ENCODE results near the gene ADSS1.
A peak's percentile ranks its signal among the peaks of the same experiment; 100 is the strongest.

ADSS1 gene

GRCh38 chr14:104734051-104734587 lies 10.1 kb downstream of the ADSS1 start:
- no peak overlapping the region for H3K4me3 ChIP-seq (ENCODE audit: low read length in 2 of 2)
- no peak overlapping the region for H3K27ac ChIP-seq (ENCODE audit: low read depth in 2 of 2, low read length in 2 of 2)
- no peaks in the 10 kb centered on the region for H3K9me3 ChIP-seq (ENCODE audit: control insufficient read depth in 2 of 2, low read length in 2 of 2)
- H3K4me1 ChIP-seq (ENCODE audit: control insufficient read depth in 2 of 2, insufficient read depth in 2 of 2, low read length in 2 of 2), result peaks cover 20 to 23% of the 10 kb centered on the region in 2 donors
- H3K9ac ChIP-seq (ENCODE audit: low read depth in 1 of 2, low read length in 2 of 2), result no peak overlapping the region
- no peaks in the 10 kb centered on the region for H3K36me3 ChIP-seq (ENCODE audit: control insufficient read depth in 2 of 2, insufficient read depth in 2 of 2, low read length in 2 of 2)
- H3K27me3 ChIP-seq (ENCODE audit: control insufficient read depth in 2 of 2, insufficient read depth in 2 of 2, low read length in 2 of 2), result no peaks in the 10 kb centered on the region

DNA sequence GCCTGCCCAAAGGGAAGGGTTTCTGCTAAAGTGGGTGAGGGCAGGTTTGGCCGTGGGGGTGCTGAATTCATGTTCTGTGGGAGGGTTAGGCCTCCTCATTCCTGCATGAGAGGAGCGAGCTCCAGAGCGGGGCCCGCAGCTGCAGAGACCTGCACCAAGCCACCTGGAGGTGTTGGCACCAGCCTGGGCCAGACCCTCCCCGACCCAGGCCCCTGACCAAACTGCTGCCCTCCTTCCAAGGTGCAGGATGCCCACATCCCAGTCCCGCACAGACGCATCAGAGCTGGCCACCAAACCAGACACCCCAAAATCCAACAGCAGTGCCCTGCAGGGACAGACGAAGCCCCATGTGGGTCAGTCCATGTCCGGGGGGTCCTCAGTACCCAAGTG lies 10.6 kb downstream of the ADSS1 start:
- no peaks in the 10 kb centered on the region for H3K27me3 ChIP-seq (ENCODE audit: control insufficient read depth in 2 of 2, insufficient read depth in 2 of 2, low read length in 2 of 2)
- no peaks in the 10 kb centered on the region for H3K9me3 ChIP-seq (ENCODE audit: control insufficient read depth in 2 of 2, low read length in 2 of 2)
- H3K27ac ChIP-seq (ENCODE audit: low read depth in 2 of 2, low read length in 2 of 2), result no peak overlapping the region
- peaks cover 20 to 23% of the 10 kb centered on the region in 2 donors for H3K4me1 ChIP-seq (ENCODE audit: control insufficient read depth in 2 of 2, insufficient read depth in 2 of 2, low read length in 2 of 2)
- no peak overlapping the region for H3K4me3 ChIP-seq (ENCODE audit: low read length in 2 of 2)
- H3K36me3 ChIP-seq (ENCODE audit: control insufficient read depth in 2 of 2, insufficient read depth in 2 of 2, low read length in 2 of 2), result no peaks in the 10 kb centered on the region
- no peak overlapping the region for H3K9ac ChIP-seq (ENCODE audit: low read depth in 1 of 2, low read length in 2 of 2)

GRCh38 chr14:104734991-104735779 lies 11.2 kb downstream of the ADSS1 start:
- Histone ChIP-seq H3K4me3 (ENCODE audit: low read length in 2 of 2) (no peak overlapping the region), H3K27me3 (ENCODE audit: control insufficient read depth in 2 of 2, insufficient read depth in 2 of 2, low read length in 2 of 2) (no peaks in the 10 kb centered on the region), H3K4me1 (ENCODE audit: control insufficient read depth in 2 of 2, insufficient read depth in 2 of 2, low read length in 2 of 2) (peaks cover 20 to 23% of the 10 kb centered on the region in 2 donors), H3K9ac (ENCODE audit: low read depth in 1 of 2, low read length in 2 of 2) (no peak overlapping the region), H3K27ac (ENCODE audit: low read depth in 2 of 2, low read length in 2 of 2) (no peak overlapping the region), H3K9me3 (ENCODE audit: control insufficient read depth in 2 of 2, low read length in 2 of 2) (no peaks in the 10 kb centered on the region), H3K36me3 (ENCODE audit: control insufficient read depth in 2 of 2, insufficient read depth in 2 of 2, low read length in 2 of 2) (no peaks in the 10 kb centered on the region)

GRCh38 chr14:104735830-104736642 lies 12.0 kb downstream of the ADSS1 start:
- no peaks in the 10 kb centered on the region for H3K36me3 ChIP-seq (ENCODE audit: control insufficient read depth in 2 of 2, insufficient read depth in 2 of 2, low read length in 2 of 2)
- H3K27ac ChIP-seq (ENCODE audit: low read depth in 2 of 2, low read length in 2 of 2), result peak overlapping the region in 1 of 2 donors; percentile 38
- H3K9me3 ChIP-seq (ENCODE audit: control insufficient read depth in 2 of 2, low read length in 2 of 2), result no peaks in the 10 kb centered on the region
- peaks cover 20 to 23% of the 10 kb centered on the region in 2 donors for H3K4me1 ChIP-seq (ENCODE audit: control insufficient read depth in 2 of 2, insufficient read depth in 2 of 2, low read length in 2 of 2)
- H3K9ac ChIP-seq (ENCODE audit: low read depth in 1 of 2, low read length in 2 of 2), result no peak overlapping the region
- H3K27me3 ChIP-seq (ENCODE audit: control insufficient read depth in 2 of 2, insufficient read depth in 2 of 2, low read length in 2 of 2), result no peaks in the 10 kb centered on the region
- no peak overlapping the region for H3K4me3 ChIP-seq (ENCODE audit: low read length in 2 of 2)

DNA sequence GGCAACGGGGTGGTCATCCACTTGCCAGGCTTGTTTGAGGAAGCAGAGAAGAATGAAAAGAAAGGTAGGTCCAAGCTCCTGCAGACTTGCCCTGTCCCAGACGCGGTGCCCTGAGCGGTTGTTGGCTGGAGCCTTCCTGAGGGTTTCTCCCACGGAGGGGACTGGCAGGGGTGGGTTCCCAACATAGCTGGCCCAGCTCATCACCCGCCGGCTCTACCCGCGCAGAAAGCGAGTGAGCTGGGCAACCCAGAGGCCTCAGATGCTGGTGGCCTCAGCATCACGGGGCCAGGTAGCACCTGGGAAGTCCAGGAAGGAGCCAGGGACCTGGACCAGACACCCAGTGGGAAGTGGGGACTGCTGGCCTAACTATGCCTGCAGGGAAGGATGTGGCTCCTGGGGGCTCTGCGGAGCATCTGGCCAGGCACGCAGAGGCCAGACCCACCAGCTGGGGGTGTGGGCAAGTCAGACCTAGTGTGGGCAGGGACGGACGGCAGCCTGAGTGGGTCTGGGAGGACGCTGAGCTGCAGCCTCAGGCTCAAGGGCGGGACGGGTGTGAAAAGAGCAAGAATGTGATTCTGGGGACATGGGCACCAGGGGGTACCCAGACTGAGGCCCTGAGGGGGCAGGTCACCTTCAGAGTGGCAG lies 14.5 kb downstream of the ADSS1 start:
- Histone ChIP-seq H3K36me3 (ENCODE audit: control insufficient read depth in 2 of 2, insufficient read depth in 2 of 2, low read length in 2 of 2) (no peaks in the 10 kb centered on the region), H3K27ac (ENCODE audit: low read depth in 2 of 2, low read length in 2 of 2) (no peak overlapping the region), H3K9me3 (ENCODE audit: control insufficient read depth in 2 of 2, low read length in 2 of 2) (no peaks in the 10 kb centered on the region), H3K9ac (ENCODE audit: low read depth in 1 of 2, low read length in 2 of 2) (no peak overlapping the region), H3K4me1 (ENCODE audit: control insufficient read depth in 2 of 2, insufficient read depth in 2 of 2, low read length in 2 of 2) (peaks cover 2 to 8% of the 10 kb centered on the region in 2 donors), H3K27me3 (ENCODE audit: control insufficient read depth in 2 of 2, insufficient read depth in 2 of 2, low read length in 2 of 2) (no peaks in the 10 kb centered on the region), H3K4me3 (ENCODE audit: low read length in 2 of 2) (no peak overlapping the region)

- Histone ChIP-seq H3K27me3 (ENCODE audit: control insufficient read depth in 2 of 2, insufficient read depth in 2 of 2, low read length in 2 of 2) (no peaks in the 10 kb centered on the region), H3K36me3 (ENCODE audit: control insufficient read depth in 2 of 2, insufficient read depth in 2 of 2, low read length in 2 of 2) (no peaks in the 10 kb centered on the region), H3K9me3 (ENCODE audit: control insufficient read depth in 2 of 2, low read length in 2 of 2) (no peaks in the 10 kb centered on the region)
These were observed 15.0 kb downstream of the ADSS1 start for GRCh38 chr14:104739026-104739425.

DNA sequence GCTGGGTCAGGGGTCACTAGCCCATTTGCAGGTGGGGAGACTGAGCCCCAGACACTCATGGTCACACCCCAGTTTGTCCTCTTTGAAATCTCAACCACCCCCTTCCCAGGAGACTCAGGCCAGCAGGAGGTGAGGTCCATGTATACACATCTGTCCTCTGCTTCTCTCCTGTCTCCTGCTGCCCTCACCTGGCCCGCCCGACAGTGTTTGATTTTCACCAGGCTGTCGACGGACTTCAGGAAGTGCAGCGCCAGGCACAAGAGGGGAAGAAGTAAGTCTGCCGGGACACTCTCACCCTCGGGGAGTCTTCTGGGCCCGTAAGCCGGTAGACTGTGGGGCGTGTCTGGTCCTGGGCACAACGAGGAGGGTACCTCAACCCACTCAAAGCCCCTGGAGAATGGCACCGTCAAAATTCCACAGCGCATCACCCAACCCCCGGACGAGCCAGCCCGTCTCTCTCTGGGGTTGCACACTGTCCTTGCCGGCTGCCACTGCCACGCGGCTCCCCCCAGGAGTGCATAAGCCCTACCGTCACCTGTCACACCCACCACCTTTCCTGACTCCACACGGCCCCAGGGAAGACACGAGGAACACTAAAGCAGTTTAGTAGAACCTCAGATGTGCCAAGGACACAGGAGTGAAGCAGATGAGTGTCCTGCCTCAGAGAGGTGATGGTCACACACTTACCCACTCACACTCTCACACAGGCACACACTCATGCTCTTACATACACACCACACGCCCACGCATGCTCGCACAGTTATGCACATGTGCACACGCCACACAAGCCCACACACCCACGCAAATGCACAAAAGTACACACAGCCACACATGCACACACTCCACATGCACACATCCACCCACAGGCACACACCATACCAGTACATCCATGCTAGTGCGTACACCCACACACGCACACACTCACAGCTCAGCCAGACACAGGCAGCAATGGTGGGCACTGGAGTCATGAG lies 15.8 kb downstream of the ADSS1 start:
- Histone ChIP-seq H3K27me3 (ENCODE audit: control insufficient read depth in 2 of 2, insufficient read depth in 2 of 2, low read length in 2 of 2) (no peaks in the 10 kb centered on the region), H3K9me3 (ENCODE audit: control insufficient read depth in 2 of 2, low read length in 2 of 2) (no peaks in the 10 kb centered on the region), H3K4me3 (ENCODE audit: low read length in 2 of 2) (no peak overlapping the region), H3K4me1 (ENCODE audit: control insufficient read depth in 2 of 2, insufficient read depth in 2 of 2, low read length in 2 of 2) (peaks cover 0 to 7% of the 10 kb centered on the region in 2 donors), H3K9ac (ENCODE audit: low read depth in 1 of 2, low read length in 2 of 2) (no peak overlapping the region), H3K27ac (ENCODE audit: low read depth in 2 of 2, low read length in 2 of 2) (no peak overlapping the region), H3K36me3 (ENCODE audit: control insufficient read depth in 2 of 2, insufficient read depth in 2 of 2, low read length in 2 of 2) (no peaks in the 10 kb centered on the region)

More at GRCh38 chr14:104739026-104739425, 15.0 kb downstream of the ADSS1 start:
- Histone ChIP-seq H3K9ac (ENCODE audit: low read depth in 1 of 2, low read length in 2 of 2) (no peak overlapping the region), H3K4me1 (ENCODE audit: control insufficient read depth in 2 of 2, insufficient read depth in 2 of 2, low read length in 2 of 2) (peaks cover 0 to 7% of the 10 kb centered on the region in 2 donors), H3K27ac (ENCODE audit: low read depth in 2 of 2, low read length in 2 of 2) (no peak overlapping the region), H3K4me3 (ENCODE audit: low read length in 2 of 2) (no peak overlapping the region)

DNA sequence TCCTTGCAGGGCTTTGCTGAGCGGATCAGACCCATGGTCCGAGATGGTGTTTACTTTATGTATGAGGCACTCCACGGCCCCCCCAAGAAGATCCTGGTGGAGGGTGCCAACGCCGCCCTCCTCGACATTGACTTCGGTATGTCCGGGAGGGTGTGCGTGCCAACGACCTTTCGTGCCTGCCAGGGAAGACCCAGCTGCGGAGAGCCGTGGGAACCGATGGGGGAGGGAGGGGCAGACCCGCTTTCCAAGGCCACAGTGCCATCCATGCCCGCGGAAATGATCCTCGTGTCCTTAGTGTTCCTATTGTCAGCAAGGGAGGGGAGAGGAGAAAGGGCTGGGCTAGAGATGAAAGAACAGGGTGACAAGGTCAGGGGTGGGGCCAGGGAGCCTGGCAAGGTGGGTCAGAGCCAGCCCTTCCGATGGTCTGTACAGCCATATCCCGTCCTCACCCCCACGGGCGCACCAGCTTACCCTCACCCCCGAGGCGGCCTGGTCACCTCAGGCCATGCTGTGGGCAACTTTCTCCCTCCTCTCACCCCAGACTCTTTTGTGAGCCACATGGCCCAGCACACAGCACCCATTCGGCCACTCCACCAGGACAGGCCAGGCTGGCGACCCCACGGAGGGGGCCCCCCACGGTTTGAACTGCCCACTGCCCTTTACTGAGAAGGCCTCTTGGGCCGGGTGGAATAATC lies 17.2 kb downstream of the ADSS1 start:
- no peaks in the 10 kb centered on the region for H3K9me3 ChIP-seq (ENCODE audit: control insufficient read depth in 2 of 2, low read length in 2 of 2)
- H3K4me3 ChIP-seq (ENCODE audit: low read length in 2 of 2), result no peak overlapping the region
- no peaks in the 10 kb centered on the region for H3K36me3 ChIP-seq (ENCODE audit: control insufficient read depth in 2 of 2, insufficient read depth in 2 of 2, low read length in 2 of 2)
- no peak overlapping the region for H3K27ac ChIP-seq (ENCODE audit: low read depth in 2 of 2, low read length in 2 of 2)
- no peak overlapping the region for H3K9ac ChIP-seq (ENCODE audit: low read depth in 1 of 2, low read length in 2 of 2)
- no peaks in the 10 kb centered on the region for H3K27me3 ChIP-seq (ENCODE audit: control insufficient read depth in 2 of 2, insufficient read depth in 2 of 2, low read length in 2 of 2)
- peaks cover 4% of the 10 kb centered on the region in 2 donors for H3K4me1 ChIP-seq (ENCODE audit: control insufficient read depth in 2 of 2, insufficient read depth in 2 of 2, low read length in 2 of 2)

DNA sequence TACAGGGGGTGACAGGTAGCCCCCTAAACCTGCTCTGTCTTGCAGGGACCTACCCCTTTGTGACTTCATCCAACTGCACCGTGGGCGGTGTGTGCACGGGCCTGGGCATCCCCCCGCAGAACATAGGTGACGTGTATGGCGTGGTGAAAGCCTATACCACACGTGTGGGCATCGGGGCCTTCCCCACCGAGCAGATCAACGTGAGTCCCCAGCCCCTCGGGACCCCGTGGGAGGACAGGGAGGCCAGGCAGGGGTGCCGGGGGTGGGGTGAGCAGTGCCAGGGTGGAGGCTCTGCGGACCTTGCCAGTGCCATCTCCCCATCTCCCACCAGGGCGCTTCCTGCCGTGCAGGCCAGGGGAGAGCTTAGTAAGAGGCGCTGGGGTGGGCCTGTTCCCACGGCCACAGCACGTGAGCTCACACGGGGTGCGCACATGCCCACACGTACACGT lies 17.8 kb downstream of the ADSS1 start:
- Histone ChIP-seq H3K36me3 (ENCODE audit: control insufficient read depth in 2 of 2, insufficient read depth in 2 of 2, low read length in 2 of 2) (no peaks in the 10 kb centered on the region), H3K27ac (ENCODE audit: low read depth in 2 of 2, low read length in 2 of 2) (no peak overlapping the region), H3K9ac (ENCODE audit: low read depth in 1 of 2, low read length in 2 of 2) (no peak overlapping the region), H3K4me1 (ENCODE audit: control insufficient read depth in 2 of 2, insufficient read depth in 2 of 2, low read length in 2 of 2) (peaks cover 6 to 10% of the 10 kb centered on the region in 2 donors), H3K9me3 (ENCODE audit: control insufficient read depth in 2 of 2, low read length in 2 of 2) (no peaks in the 10 kb centered on the region), H3K27me3 (ENCODE audit: control insufficient read depth in 2 of 2, insufficient read depth in 2 of 2, low read length in 2 of 2) (no peaks in the 10 kb centered on the region), H3K4me3 (ENCODE audit: low read length in 2 of 2) (no peak overlapping the region)

Data from mucosa of rectum (tissue), 2 donors.